HEK293 (cell line): ENCODE results near the gene TNXB.

Experiments used
- BCL6B ChIP-seq: fragments of 450-650 bp; formaldehyde crosslinking; IDR thresholded peaks from 2 replicates; pipeline ENCODE4 v1.5.1; 2017; ENCODE audit warnings: missing biosample characterization, missing genetic modification characterization
- ELK4 ChIP-seq: IDR thresholded peaks from 2 replicates; pipeline ENCODE4 v1.6.1; 2011; ENCODE audit warnings: mild to moderate bottlenecking, low read depth, low read length, borderline replicate concordance
- HOXA7 ChIP-seq: sonication (generic); formaldehyde crosslinking; IDR thresholded peaks from 2 replicates; pipeline ENCODE4 v1.8.1; 2022; ENCODE audit warnings: missing genetic modification reagents, borderline replicate concordance
- MZF1 ChIP-seq: fragments of 450-650 bp; formaldehyde crosslinking; IDR thresholded peaks from 2 replicates; pipeline ENCODE4 v1.5.1; 2017; ENCODE audit warnings: missing biosample characterization, missing genetic modification characterization, borderline replicate concordance
- OSR2 ChIP-seq: fragments of 450-650 bp; formaldehyde crosslinking; IDR thresholded peaks from 2 replicates; pipeline ENCODE4 v1.5.1; 2016; ENCODE audit warnings: missing biosample characterization, missing genetic modification characterization
- PRDM4 ChIP-seq: fragments of 450-650 bp; formaldehyde crosslinking; IDR thresholded peaks from 2 replicates; pipeline ENCODE4 v1.5.1; 2017; ENCODE audit warnings: missing biosample characterization, missing genetic modification characterization
- SALL2 ChIP-seq: fragments of 450-650 bp; formaldehyde crosslinking; IDR thresholded peaks from 2 replicates; pipeline ENCODE4 v1.5.0; 2017; ENCODE audit warnings: missing biosample characterization, mild to moderate bottlenecking, missing genetic modification characterization, borderline replicate concordance
- SCRT1 ChIP-seq: fragments of 450-650 bp; formaldehyde crosslinking; IDR thresholded peaks from 2 replicates; pipeline ENCODE4 v1.5.1; 2016; ENCODE audit warnings: missing biosample characterization, missing genetic modification characterization, borderline replicate concordance
- TRIM28 ChIP-seq: IDR thresholded peaks from 2 replicates; pipeline ENCODE4 v1.6.1; 2011; ENCODE audit warnings: low read length, control low read depth, borderline replicate concordance
- TSHZ1 ChIP-seq: fragments of 450-650 bp; formaldehyde crosslinking; IDR thresholded peaks from 2 replicates; pipeline ENCODE4 v1.5.1; 2016; ENCODE audit warnings: missing biosample characterization, missing genetic modification characterization, borderline replicate concordance
- ZBTB17 ChIP-seq: fragments of 450-650 bp; formaldehyde crosslinking; IDR thresholded peaks from 2 replicates; pipeline ENCODE4 v1.5.1; 2016; ENCODE audit warnings: missing biosample characterization, missing genetic modification characterization
- ZBTB21 ChIP-seq: fragments of 450-650 bp; formaldehyde crosslinking; IDR thresholded peaks from 2 replicates; pipeline ENCODE4 v1.5.1; 2017; ENCODE audit warnings: missing biosample characterization, missing genetic modification characterization
- ZNF132 ChIP-seq: fragments of 450-650 bp; formaldehyde crosslinking; IDR thresholded peaks from 2 replicates; pipeline ENCODE4 v1.5.1; 2017; ENCODE audit warnings: missing biosample characterization, missing genetic modification characterization, borderline replicate concordance
- ZNF138 ChIP-seq: fragments of 450-650 bp; formaldehyde crosslinking; IDR thresholded peaks from 2 replicates; pipeline ENCODE4 v1.5.1; 2016; ENCODE audit warnings: missing biosample characterization, missing genetic modification characterization, borderline replicate concordance
- ZNF174 ChIP-seq: fragments of 450-650 bp; formaldehyde crosslinking; IDR thresholded peaks from 2 replicates; pipeline ENCODE4 v1.5.0; 2017; ENCODE audit warnings: missing biosample characterization, mild to moderate bottlenecking, missing genetic modification characterization
- ZNF19 ChIP-seq: fragments of 450-650 bp; formaldehyde crosslinking; IDR thresholded peaks from 2 replicates; pipeline ENCODE4; 2016; ENCODE audit warnings: missing biosample characterization, missing genetic modification characterization, low read depth
- ZNF202 ChIP-seq: fragments of 450-650 bp; formaldehyde crosslinking; IDR thresholded peaks from 2 replicates; pipeline ENCODE4 v1.5.1; 2016; ENCODE audit warnings: missing biosample characterization, missing genetic modification characterization, borderline replicate concordance
- ZNF214 ChIP-seq: fragments of 450-650 bp; formaldehyde crosslinking; IDR thresholded peaks from 2 replicates; pipeline ENCODE4 v1.5.1; 2017; ENCODE audit warnings: missing biosample characterization, mild to moderate bottlenecking, missing genetic modification characterization, borderline replicate concordance
- ZNF302 ChIP-seq: fragments of 450-650 bp; formaldehyde crosslinking; IDR thresholded peaks from 2 replicates; pipeline ENCODE4 v1.5.1; 2016; ENCODE audit warnings: missing biosample characterization, missing genetic modification characterization, low read depth
- ZNF341 ChIP-seq: fragments of 450-650 bp; formaldehyde crosslinking; IDR thresholded peaks from 2 replicates; pipeline ENCODE4; 2016; ENCODE audit warnings: low read depth, missing biosample characterization, missing genetic modification characterization
- ZNF350 ChIP-seq: fragments of 450-650 bp; formaldehyde crosslinking; IDR thresholded peaks from 2 replicates; pipeline ENCODE4 v1.5.0; 2017; ENCODE audit warnings: missing biosample characterization, mild to moderate bottlenecking, missing genetic modification characterization
- ZNF394 ChIP-seq: fragments of 450-650 bp; formaldehyde crosslinking; IDR thresholded peaks from 2 replicates; pipeline ENCODE4 v1.5.1; 2016; ENCODE audit warnings: missing biosample characterization, missing genetic modification characterization, mild to moderate bottlenecking, moderate library complexity, borderline replicate concordance
- ZNF510 ChIP-seq: fragments of 450-650 bp; formaldehyde crosslinking; IDR thresholded peaks from 2 replicates; pipeline ENCODE4 v1.5.1; 2018; ENCODE audit warnings: mild to moderate bottlenecking, missing genetic modification characterization, missing biosample characterization; ENCODE audit not compliant: insufficient replicate concordance
- ZNF530 ChIP-seq: fragments of 450-650 bp; formaldehyde crosslinking; IDR thresholded peaks from 2 replicates; pipeline ENCODE4 v1.5.1; 2016; ENCODE audit warnings: low read depth, missing biosample characterization, missing genetic modification characterization
- ZNF571 ChIP-seq: fragments of 450-650 bp; formaldehyde crosslinking; IDR thresholded peaks from 2 replicates; pipeline ENCODE4 v1.5.0; 2017; ENCODE audit warnings: missing biosample characterization, missing genetic modification characterization
- ZNF610 ChIP-seq: fragments of 450-650 bp; formaldehyde crosslinking; IDR thresholded peaks from 2 replicates; pipeline ENCODE4 v1.5.1; 2016; ENCODE audit warnings: missing biosample characterization, missing genetic modification characterization, borderline replicate concordance
- ZNF626 ChIP-seq: fragments of 450-650 bp; sonication (Bioruptor Pico); formaldehyde crosslinking; IDR thresholded peaks from 2 replicates; pipeline ENCODE4 v1.5.1; 2018; ENCODE audit warnings: missing biosample characterization, missing genetic modification characterization, inconsistent platforms
- ZNF704 ChIP-seq: fragments of 450-650 bp; formaldehyde crosslinking; IDR thresholded peaks from 2 replicates; pipeline ENCODE4 v1.5.1; 2016; ENCODE audit warnings: missing biosample characterization, missing genetic modification characterization
- ZNF707 ChIP-seq: fragments of 450-650 bp; formaldehyde crosslinking; IDR thresholded peaks from 2 replicates; pipeline ENCODE4 v1.5.1; 2016; ENCODE audit warnings: missing biosample characterization, missing genetic modification characterization
- ZNF768 ChIP-seq: fragments of 450-650 bp; formaldehyde crosslinking; IDR thresholded peaks from 2 replicates; pipeline ENCODE4 v1.5.1; 2018; ENCODE audit warnings: missing biosample characterization, mild to moderate bottlenecking, missing genetic modification characterization

Gene TNXB

GRCh38 chr6:32127717-32128592 is 18.8 kb upstream of the TNXB start, which contains the start of gene ATF6B (continued):
- TF ChIP-seq ZNF174 (tag by site-specific recombination) (no peak), ZNF19 (tag by site-specific recombination) (no peak), ZNF132 (tag by site-specific recombination) (no peak), ZNF571 (tag by site-specific recombination) (no peak), ZNF394 (tag by site-specific recombination) (no peak), BCL6B (tag by site-specific recombination) (no peak), ZNF610 (tag by site-specific recombination) (peak; percentile 51; the same call in 1 of the 2 replicates), ZNF350 (no peak), ZBTB21 (tag by site-specific recombination) (peak; percentile 28; the same call in 1 of the 2 replicates), OSR2 (tag by site-specific recombination) (no peak), ZNF138 (no peak), ZNF510 (tag by site-specific recombination) (no peak), ZNF704 (tag by site-specific recombination) (no peak), HOXA7 (CRISPR knock-in tag) (no peak), ELK4 (no peak), PRDM4 (tag by site-specific recombination) (no peak), SALL2 (tag by site-specific recombination) (no peak), MZF1 (tag by site-specific recombination) (no peak), TSHZ1 (tag by site-specific recombination) (no peak), ZNF341 (tag by site-specific recombination) (no peak), SCRT1 (tag by site-specific recombination) (peak; percentile 59; the same call in 1 of the 2 replicates), ZNF530 (tag by site-specific recombination) (no peak), ZBTB17 (tag by site-specific recombination) (peak; percentile 91), ZNF707 (tag by site-specific recombination) (no peak), ZNF626 (tag by site-specific recombination) (no peak), TRIM28 (no peak), ZNF302 (tag by site-specific recombination) (no peak), ZNF214 (tag by site-specific recombination) (no peak), ZNF202 (tag by site-specific recombination) (no peak), ZNF768 (no peak)
